MCF 10A (cell line): ENCODE results near the gene MYO3A. TPM values are rescaled to one million over a fixed set of nuclear protein-coding genes. Genes with fewer than 3 reads are reported as not detected.

Experiments used
- BruUV-seq: library from RNA; stranded (reverse); fragments of 400-500 nt; replicated peaks from 2 replicates; lab custom pipeline; 2021; lab: Mats Ljungman, UMichigan
- CTCF ChIA-PET: fragments of 300-600 bp; sonication (Branson Sonifier 250); formaldehyde crosslinking; extraction: SDS; loops from one replicate; lab custom pipeline; 2021; ENCODE audit warnings: antibody characterized with exemption, inconsistent platforms; lab: Yijun Ruan, JAX
- POLR2A ChIA-PET: fragments of 300-600, 350-650 bp; sonication (Branson Sonifier 250); formaldehyde crosslinking; extraction: SDS; loops from one replicate; lab custom pipeline; 2020; ENCODE audit warnings: antibody characterized with exemption, inconsistent platforms; lab: Yijun Ruan, JAX
- DNase-seq: peaks from one replicate; pipeline ENCODE4 v3.0.0-alpha.2; 2018; ENCODE audit not compliant: unreplicated experiment
- H3K27ac Mint-ChIP-seq: one replicate; pipeline ENCODE4 v1.8.0; 2022; ENCODE audit warnings: mild to moderate bottlenecking, low read depth, mixed read lengths; ENCODE audit not compliant: unreplicated experiment
- H3K27me3 Mint-ChIP-seq: one replicate; pipeline ENCODE4 v1.8.0; 2022; ENCODE audit warnings: mixed read lengths; ENCODE audit not compliant: insufficient read depth, unreplicated experiment
- H3K36me3 Mint-ChIP-seq: one replicate; pipeline ENCODE4 v1.8.0; 2022; ENCODE audit warnings: mild to moderate bottlenecking, moderate library complexity, mixed read lengths; ENCODE audit not compliant: insufficient read depth, unreplicated experiment
- H3K4me1 Mint-ChIP-seq: one replicate; pipeline ENCODE4 v1.8.0; 2022; ENCODE audit warnings: mixed read lengths; ENCODE audit not compliant: insufficient read depth, unreplicated experiment
- H3K4me3 Mint-ChIP-seq: one replicate; pipeline ENCODE4 v1.8.0; 2022; ENCODE audit warnings: mild to moderate bottlenecking, moderate library complexity, mixed read lengths; ENCODE audit not compliant: unreplicated experiment
- H3K9me3 Mint-ChIP-seq: one replicate; pipeline ENCODE4 v1.8.0; 2022; ENCODE audit warnings: mixed read lengths; ENCODE audit not compliant: unreplicated experiment
- intact Hi-C: fragments of 100-400 bp; cut with micrococcal nuclease; formaldehyde crosslinking; loops from 2 replicates; pipeline ENCODE4 v1.14.1; 2022
- total RNA-seq: library from RNA; stranded (reverse); gene quantifications from 2 replicates; pipeline ENCODE4 v1.2.3, GENCODE V29; 2022
- TF ChIP-seq, protein P1 (sequence below): fragments of 200-600 bp; IDR thresholded peaks from one replicate; pipeline ENCODE4 v1.8.0; 2022; ENCODE audit warnings: antibody characterized with exemption, mild to moderate bottlenecking; ENCODE audit not compliant: unreplicated experiment

The MYO3A gene
- total RNA-seq, 1 experiment from 2014 or later, result not detected

DNA sequence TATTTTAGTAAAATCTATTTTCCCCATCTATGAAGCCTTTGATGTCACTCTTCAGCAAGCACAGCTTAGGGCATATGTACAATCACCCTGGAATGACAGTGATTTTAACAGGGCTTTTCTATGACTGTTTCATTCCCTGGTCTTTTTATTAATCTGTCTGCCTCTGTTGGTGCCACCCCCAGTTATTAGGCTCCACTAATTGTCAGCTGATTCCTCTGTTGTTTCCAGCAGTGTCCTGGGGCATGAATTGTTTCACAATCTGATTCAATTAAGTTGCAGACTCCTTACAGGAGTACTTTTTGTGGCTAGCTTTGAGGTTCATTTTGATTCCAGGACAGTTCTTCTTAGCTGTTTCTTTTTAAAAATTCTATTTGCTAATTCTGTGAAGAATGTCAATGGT, 38.6 kb downstream of the MYO3A start:
- Mint-ChIP-seq H3K9me3 (no peaks in the 10 kb centered on the region), H3K27me3 (peaks cover 76% of the 10 kb centered on the region), H3K27ac (no peak overlapping the region), H3K36me3 (no peaks in the 10 kb centered on the region), H3K4me3 (no peak overlapping the region), H3K4me1 (no peaks in the 10 kb centered on the region)
- intact Hi-C loops, result no loop called here
- no TSS peak for BruUV-seq
- CTCF ChIA-PET, result interaction anchor here (0.6 kb wide), 1 partner anchor 549 kb away, joined by 3 read pairs; no protein-coding TSS in a partner anchor
- no peak for DNase-seq
- TF ChIP-seq, protein P1, sequence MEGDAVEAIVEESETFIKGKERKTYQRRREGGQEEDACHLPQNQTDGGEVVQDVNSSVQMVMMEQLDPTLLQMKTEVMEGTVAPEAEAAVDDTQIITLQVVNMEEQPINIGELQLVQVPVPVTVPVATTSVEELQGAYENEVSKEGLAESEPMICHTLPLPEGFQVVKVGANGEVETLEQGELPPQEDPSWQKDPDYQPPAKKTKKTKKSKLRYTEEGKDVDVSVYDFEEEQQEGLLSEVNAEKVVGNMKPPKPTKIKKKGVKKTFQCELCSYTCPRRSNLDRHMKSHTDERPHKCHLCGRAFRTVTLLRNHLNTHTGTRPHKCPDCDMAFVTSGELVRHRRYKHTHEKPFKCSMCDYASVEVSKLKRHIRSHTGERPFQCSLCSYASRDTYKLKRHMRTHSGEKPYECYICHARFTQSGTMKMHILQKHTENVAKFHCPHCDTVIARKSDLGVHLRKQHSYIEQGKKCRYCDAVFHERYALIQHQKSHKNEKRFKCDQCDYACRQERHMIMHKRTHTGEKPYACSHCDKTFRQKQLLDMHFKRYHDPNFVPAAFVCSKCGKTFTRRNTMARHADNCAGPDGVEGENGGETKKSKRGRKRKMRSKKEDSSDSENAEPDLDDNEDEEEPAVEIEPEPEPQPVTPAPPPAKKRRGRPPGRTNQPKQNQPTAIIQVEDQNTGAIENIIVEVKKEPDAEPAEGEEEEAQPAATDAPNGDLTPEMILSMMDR, result no peak
- POLR2A ChIA-PET, result no interaction called here

DNA sequence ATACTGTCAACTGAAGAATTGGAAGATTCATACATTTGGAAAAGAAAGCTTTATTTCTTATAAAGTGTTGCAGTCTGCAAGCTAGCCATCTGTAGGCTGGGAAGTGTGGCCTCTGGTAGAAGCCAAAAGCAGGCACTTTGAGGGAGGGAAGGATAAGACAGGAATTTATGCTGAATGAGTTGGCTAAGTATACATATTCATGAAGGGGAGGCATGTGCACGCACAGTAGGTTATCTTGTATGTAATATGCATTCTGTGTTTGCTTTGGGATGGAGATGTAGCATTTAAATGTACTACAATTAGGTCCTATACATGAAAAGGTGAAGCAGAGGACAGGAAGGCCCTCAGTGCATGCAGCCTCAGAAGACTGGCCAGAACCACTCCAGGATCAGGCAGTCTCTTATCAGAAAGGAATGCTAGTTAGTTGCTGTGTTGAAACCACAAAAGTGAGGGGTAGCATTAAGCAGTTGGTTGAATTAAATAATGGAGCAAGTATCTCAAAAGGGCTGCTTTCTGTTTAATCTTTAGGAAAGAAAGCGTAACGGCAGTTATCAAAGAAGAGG, 40.9 kb downstream of the MYO3A start:
- H3K4me3 Mint-ChIP-seq, result no peak overlapping the region
- TF ChIP-seq, protein P1, result no peak
- POLR2A ChIA-PET, result no interaction called here
- H3K27ac Mint-ChIP-seq, result no peak overlapping the region
- CTCF ChIA-PET, result no interaction called here
- no peaks in the 10 kb centered on the region for H3K4me1 Mint-ChIP-seq
- no TSS peak for BruUV-seq
- no peaks in the 10 kb centered on the region for H3K9me3 Mint-ChIP-seq
- no peak for DNase-seq
- peaks cover 64% of the 10 kb centered on the region for H3K27me3 Mint-ChIP-seq
- H3K36me3 Mint-ChIP-seq, result no peaks in the 10 kb centered on the region
- intact Hi-C loops, result no loop called here

DNA sequence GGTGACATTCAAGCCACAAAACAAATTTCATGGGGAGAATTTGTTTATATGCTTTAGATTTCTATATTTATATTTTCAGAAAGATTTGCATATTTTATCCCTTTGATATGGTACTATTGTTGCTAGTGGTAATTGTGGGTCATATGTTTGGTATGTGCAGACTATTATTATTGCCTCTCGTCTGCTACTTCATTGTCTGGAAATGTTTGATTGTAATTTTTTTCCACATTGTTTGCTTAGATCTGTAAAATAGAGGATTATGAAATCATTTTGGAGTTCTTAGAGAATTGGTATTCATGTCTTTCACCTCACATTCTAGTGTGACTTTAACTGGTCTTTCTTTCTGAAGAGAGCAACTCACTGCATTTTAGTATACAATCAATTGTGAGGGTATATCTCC, 44.7 kb downstream of the MYO3A start:
- H3K27ac Mint-ChIP-seq, result no peak overlapping the region
- H3K36me3 Mint-ChIP-seq, result no peaks in the 10 kb centered on the region
- no TSS peak for BruUV-seq
- H3K4me3 Mint-ChIP-seq, result no peak overlapping the region
- DNase-seq, result no peak
- H3K27me3 Mint-ChIP-seq, result peaks cover 36% of the 10 kb centered on the region
- intact Hi-C loops, result no loop called here
- no peaks in the 10 kb centered on the region for H3K9me3 Mint-ChIP-seq
- TF ChIP-seq, protein P1, result no peak
- ChIA-PET POLR2A (no interaction called here), CTCF (no interaction called here)
- no peaks in the 10 kb centered on the region for H3K4me1 Mint-ChIP-seq

DNA sequence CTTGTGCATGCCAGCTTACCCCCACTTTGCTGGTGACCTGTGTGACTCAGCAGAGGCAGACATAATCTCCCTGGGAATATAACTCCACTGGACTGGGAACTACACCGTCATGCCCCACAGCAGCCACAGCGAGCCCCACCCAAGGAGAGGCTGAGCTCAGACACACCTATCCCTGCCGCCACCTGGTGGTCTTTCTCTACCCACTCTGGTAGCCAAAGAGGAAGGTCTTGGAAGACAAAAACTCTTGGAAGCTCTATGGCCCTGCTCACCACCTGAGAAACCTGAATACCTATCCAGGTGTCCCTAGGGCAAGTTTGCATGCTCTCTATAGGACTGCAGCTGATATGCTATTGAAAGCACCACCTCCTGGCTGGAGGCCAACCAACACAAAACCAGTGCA, 48.1 kb downstream of the MYO3A start:
- H3K27ac Mint-ChIP-seq, result no peak overlapping the region
- POLR2A ChIA-PET, result interaction anchor here (0.8 kb wide), 1 partner anchor 10 kb away, joined by 3 read pairs; no protein-coding TSS in a partner anchor
- H3K27me3 Mint-ChIP-seq, result peaks cover 48% of the 10 kb centered on the region
- no peaks in the 10 kb centered on the region for H3K9me3 Mint-ChIP-seq
- no peaks in the 10 kb centered on the region for H3K4me1 Mint-ChIP-seq
- H3K4me3 Mint-ChIP-seq, result no peak overlapping the region
- no peak for DNase-seq
- no TSS peak for BruUV-seq
- TF ChIP-seq, protein P1, result no peak
- H3K36me3 Mint-ChIP-seq, result no peaks in the 10 kb centered on the region
- CTCF ChIA-PET, result no interaction called here
- intact Hi-C loops, result no loop called here
